Measurements from ENCODE around the gene ITGA6.

ITGA6 gene

DNA sequence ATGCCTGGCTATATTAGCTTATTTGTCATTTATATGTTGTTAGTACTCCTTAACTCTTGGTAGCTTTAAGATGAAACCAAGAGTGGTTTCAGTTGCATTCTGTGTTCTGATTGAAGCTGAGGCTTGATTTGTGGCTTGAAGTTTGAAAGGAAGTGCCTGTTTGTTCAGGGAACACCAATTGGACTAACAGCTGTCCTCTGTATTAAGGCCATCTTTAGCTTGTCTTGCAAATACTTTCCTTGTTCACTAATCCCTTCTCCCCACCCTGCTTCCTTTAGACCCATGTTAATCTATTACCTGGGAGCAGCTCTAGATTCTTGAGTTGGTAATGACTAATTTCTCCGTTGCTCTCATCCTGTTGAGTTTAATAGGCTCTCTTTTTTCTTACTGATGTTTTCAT lies 13.4 kb downstream of the ITGA6 start:
- peaks cover 66% of the 10 kb centered on the region for H3K4me1 ChIP-seq (ENCODE audit: control insufficient read depth, insufficient read depth, low read length)

DNA sequence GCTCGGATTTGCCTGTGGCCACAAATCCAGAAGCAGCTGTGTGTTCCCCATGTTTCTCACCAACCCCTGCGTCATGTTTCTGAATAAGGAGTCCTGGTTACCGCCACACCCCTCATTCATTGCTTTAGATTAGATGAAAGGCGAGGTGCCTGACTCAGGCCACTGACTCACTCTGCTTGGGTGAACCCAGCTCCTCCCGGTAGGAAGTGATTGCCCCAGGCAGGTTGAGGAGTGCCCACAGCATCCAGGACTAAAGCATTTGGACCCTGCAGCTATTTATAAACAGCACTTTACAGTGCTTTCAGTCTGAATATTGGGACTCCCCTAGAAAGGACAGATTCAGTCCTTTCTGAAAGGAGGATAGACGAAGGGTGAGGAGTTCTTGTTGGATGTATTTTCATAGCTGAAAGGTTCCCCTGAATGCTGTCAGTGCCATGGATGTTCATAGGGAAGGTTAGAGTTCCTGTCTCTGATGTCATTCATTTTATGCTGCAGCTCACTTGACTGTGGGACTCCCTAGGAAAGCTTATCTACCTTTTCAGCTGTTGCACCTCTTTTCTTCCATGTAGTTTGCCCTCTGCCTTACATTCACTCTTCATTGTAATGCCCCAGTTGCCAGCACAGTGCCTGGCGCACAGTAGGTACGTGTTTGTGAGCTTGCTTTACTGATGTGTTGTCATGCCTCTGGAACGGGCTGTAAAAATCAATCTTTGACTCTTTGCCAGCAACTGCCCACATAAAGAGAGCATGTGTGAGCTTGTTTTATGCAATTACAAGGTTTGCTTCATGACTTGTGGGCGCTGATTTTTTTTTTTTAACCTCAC lies 14.9 kb downstream of the ITGA6 start:
- H3K9me3 ChIP-seq (ENCODE audit: control insufficient read depth, insufficient read depth, low read length), result no peaks in the 10 kb centered on the region
- H3K4me1 ChIP-seq (ENCODE audit: control insufficient read depth, insufficient read depth, low read length), result peaks cover 51% of the 10 kb centered on the region
- H3K27me3 ChIP-seq (ENCODE audit: control insufficient read depth, insufficient read depth, low read length), result no peaks in the 10 kb centered on the region
- H3K9ac ChIP-seq (ENCODE audit: low read depth, low read length), result no peak overlapping the region
- H3K36me3 ChIP-seq (ENCODE audit: control insufficient read depth, insufficient read depth, low read length), result peaks cover 3% of the 10 kb centered on the region; the same call in 1 of the 2 replicates
- peak overlapping the region; percentile 78 for H3K27ac ChIP-seq (ENCODE audit: low read depth, low read length)
- no peak overlapping the region for H3K4me3 ChIP-seq (ENCODE audit: low read depth, low read length)

More for the DNA sequence above, 13.4 kb downstream of the ITGA6 start:
- H3K9me3 ChIP-seq (ENCODE audit: control insufficient read depth, insufficient read depth, low read length), result no peaks in the 10 kb centered on the region
- H3K9ac ChIP-seq (ENCODE audit: low read depth, low read length), result no peak overlapping the region
- H3K4me3 ChIP-seq (ENCODE audit: low read depth, low read length), result no peak overlapping the region; the same call in 1 of the 2 replicates
- no peaks in the 10 kb centered on the region for H3K27me3 ChIP-seq (ENCODE audit: control insufficient read depth, insufficient read depth, low read length)
- peaks cover 3% of the 10 kb centered on the region; the same call in 1 of the 2 replicates for H3K36me3 ChIP-seq (ENCODE audit: control insufficient read depth, insufficient read depth, low read length)
- H3K27ac ChIP-seq (ENCODE audit: low read depth, low read length), result peak overlapping the region; percentile 72

- no peaks in the 10 kb centered on the region for H3K9me3 ChIP-seq (ENCODE audit: control insufficient read depth, insufficient read depth, low read length)
- H3K4me1 ChIP-seq (ENCODE audit: control insufficient read depth, insufficient read depth, low read length), result peaks cover 35% of the 10 kb centered on the region
- no peak overlapping the region for H3K9ac ChIP-seq (ENCODE audit: low read depth, low read length)
- H3K27me3 ChIP-seq (ENCODE audit: control insufficient read depth, insufficient read depth, low read length), result no peaks in the 10 kb centered on the region
- H3K27ac ChIP-seq (ENCODE audit: low read depth, low read length), result no peak overlapping the region
- peaks cover 3% of the 10 kb centered on the region; the same call in 1 of the 2 replicates for H3K36me3 ChIP-seq (ENCODE audit: control insufficient read depth, insufficient read depth, low read length)
- no peak overlapping the region for H3K4me3 ChIP-seq (ENCODE audit: low read depth, low read length)
Observed at GRCh38 chr2:172445851-172446250, 18.5 kb downstream of the ITGA6 start.

DNA sequence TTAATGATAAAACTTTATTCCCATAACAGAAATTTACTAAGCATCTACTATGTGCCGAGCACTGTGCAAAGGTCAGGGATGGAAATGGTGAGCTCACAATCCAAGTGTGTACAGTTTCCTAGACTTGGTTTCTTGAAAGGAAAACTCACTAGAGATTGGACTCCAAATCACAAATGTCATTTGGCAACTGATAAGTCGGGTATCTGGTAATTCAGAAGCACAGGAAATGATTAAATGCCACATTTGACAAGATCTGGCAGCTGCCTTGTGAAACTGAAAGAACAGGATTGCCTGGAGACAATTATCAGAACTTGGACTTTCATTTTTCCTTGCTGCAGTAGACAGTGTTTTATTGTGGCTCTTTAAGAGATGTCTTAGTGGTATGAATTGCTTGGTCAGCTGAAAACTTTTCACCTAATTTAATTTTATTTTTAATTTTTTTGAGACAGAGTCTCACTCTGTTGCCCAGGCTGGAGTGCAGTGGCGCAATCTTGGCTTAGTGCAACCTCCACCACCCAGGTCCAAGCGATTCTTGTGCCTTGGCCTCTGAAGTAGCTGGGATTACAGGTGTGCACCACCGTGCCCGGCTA lies 19.2 kb downstream of the ITGA6 start:
- Histone ChIP-seq H3K27ac (ENCODE audit: low read depth, low read length) (no peak overlapping the region), H3K9me3 (ENCODE audit: control insufficient read depth, insufficient read depth, low read length) (no peaks in the 10 kb centered on the region), H3K36me3 (ENCODE audit: control insufficient read depth, insufficient read depth, low read length) (peaks cover 3% of the 10 kb centered on the region; the same call in 1 of the 2 replicates), H3K4me1 (ENCODE audit: control insufficient read depth, insufficient read depth, low read length) (peaks cover 30% of the 10 kb centered on the region), H3K27me3 (ENCODE audit: control insufficient read depth, insufficient read depth, low read length) (no peaks in the 10 kb centered on the region), H3K9ac (ENCODE audit: low read depth, low read length) (no peak overlapping the region), H3K4me3 (ENCODE audit: low read depth, low read length) (no peak overlapping the region)

DNA sequence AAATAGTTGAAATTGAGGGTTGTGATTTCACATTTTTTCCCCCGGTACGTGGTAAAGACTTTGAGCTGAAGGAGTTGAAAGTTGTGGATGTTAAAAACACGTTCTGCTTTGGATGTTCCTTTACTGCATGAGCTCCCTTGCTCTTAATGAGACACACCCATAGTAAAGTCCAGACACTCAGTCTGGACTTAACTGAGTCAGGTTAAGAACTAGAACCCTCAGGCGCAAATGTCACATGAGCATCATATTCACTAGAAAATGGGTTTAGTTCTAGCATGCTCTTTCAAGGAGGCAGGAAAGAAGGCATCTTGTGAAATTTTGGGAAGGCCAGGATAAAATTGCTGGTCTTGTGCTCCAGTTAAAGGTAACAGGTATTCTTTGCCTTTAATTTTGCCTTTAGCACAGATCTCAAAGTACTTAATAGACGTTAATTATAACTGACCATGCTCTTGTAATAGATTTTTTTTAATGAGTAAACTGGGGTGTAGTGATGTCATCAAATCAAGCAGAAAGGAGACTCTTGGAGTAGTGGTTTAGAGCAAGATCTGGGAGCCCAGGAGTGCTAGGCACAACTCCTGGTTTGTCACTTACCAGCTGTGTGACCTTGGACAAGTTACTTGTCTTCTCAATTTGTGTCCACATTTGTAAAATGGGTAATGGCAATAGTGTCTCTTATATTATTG lies 20.6 kb downstream of the ITGA6 start:
- H3K27me3 ChIP-seq (ENCODE audit: control insufficient read depth, insufficient read depth, low read length), result no peaks in the 10 kb centered on the region
- no peak overlapping the region for H3K9ac ChIP-seq (ENCODE audit: low read depth, low read length)
- H3K27ac ChIP-seq (ENCODE audit: low read depth, low read length), result no peak overlapping the region
- H3K4me3 ChIP-seq (ENCODE audit: low read depth, low read length), result no peak overlapping the region
- H3K36me3 ChIP-seq (ENCODE audit: control insufficient read depth, insufficient read depth, low read length), result peaks cover 3% of the 10 kb centered on the region; the same call in 1 of the 2 replicates
- H3K9me3 ChIP-seq (ENCODE audit: control insufficient read depth, insufficient read depth, low read length), result no peaks in the 10 kb centered on the region
- H3K4me1 ChIP-seq (ENCODE audit: control insufficient read depth, insufficient read depth, low read length), result peaks cover 28% of the 10 kb centered on the region

- no peak overlapping the region for H3K4me3 ChIP-seq (ENCODE audit: low read depth, low read length)
- no peaks in the 10 kb centered on the region for H3K9me3 ChIP-seq (ENCODE audit: control insufficient read depth, insufficient read depth, low read length)
- no peaks in the 10 kb centered on the region for H3K27me3 ChIP-seq (ENCODE audit: control insufficient read depth, insufficient read depth, low read length)
- peaks cover 31% of the 10 kb centered on the region for H3K4me1 ChIP-seq (ENCODE audit: control insufficient read depth, insufficient read depth, low read length)
- H3K36me3 ChIP-seq (ENCODE audit: control insufficient read depth, insufficient read depth, low read length), result peaks cover 3% of the 10 kb centered on the region; the same call in 1 of the 2 replicates
- no peak overlapping the region for H3K27ac ChIP-seq (ENCODE audit: low read depth, low read length)
- no peak overlapping the region for H3K9ac ChIP-seq (ENCODE audit: low read depth, low read length)
Observed at GRCh38 chr2:172448544-172449267, 21.3 kb downstream of the ITGA6 start.

DNA sequence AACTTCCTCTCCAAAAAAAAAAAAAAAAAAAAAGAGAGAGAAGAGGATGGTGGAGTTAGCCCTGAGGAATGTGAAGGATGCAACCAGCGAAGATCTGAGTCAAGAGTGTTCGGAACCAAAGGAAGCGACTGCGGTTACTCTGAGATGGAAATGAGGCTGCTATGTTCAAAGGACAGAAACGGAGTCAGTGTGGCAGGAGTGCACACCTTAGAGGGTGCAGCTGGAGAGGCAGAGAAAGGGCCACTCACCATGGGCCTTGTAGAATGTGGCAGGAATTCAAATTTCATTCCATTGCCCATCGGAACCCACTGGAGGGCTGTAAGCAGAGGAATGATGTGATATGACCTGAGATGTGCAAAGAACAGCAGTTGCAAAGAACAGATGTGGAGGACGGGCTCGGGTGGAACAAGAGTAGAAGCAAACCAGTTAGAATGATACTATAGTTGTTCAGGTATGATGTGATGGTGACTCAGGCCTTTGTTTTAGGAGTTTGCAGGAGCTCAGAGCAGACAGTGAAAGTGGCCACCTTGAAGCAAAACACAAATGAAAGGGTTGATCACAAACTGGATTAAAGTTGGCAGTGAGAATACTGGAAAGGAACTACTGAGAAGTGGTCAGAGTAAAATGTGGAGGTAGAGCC lies 22.6 kb downstream of the ITGA6 start:
- Histone ChIP-seq H3K9ac (ENCODE audit: low read depth, low read length) (no peak overlapping the region), H3K4me3 (ENCODE audit: low read depth, low read length) (no peak overlapping the region), H3K9me3 (ENCODE audit: control insufficient read depth, insufficient read depth, low read length) (no peaks in the 10 kb centered on the region), H3K27me3 (ENCODE audit: control insufficient read depth, insufficient read depth, low read length) (no peaks in the 10 kb centered on the region), H3K4me1 (ENCODE audit: control insufficient read depth, insufficient read depth, low read length) (peaks cover 42% of the 10 kb centered on the region), H3K36me3 (ENCODE audit: control insufficient read depth, insufficient read depth, low read length) (no peaks in the 10 kb centered on the region), H3K27ac (ENCODE audit: low read depth, low read length) (no peak overlapping the region)

GRCh38 chr2:172451923-172452322 lies 24.5 kb downstream of the ITGA6 start:
- peaks cover 57% of the 10 kb centered on the region for H3K4me1 ChIP-seq (ENCODE audit: control insufficient read depth, insufficient read depth, low read length)
- H3K27ac ChIP-seq (ENCODE audit: low read depth, low read length), result no peak overlapping the region
- H3K27me3 ChIP-seq (ENCODE audit: control insufficient read depth, insufficient read depth, low read length), result no peaks in the 10 kb centered on the region
- H3K36me3 ChIP-seq (ENCODE audit: control insufficient read depth, insufficient read depth, low read length), result no peaks in the 10 kb centered on the region
- H3K9ac ChIP-seq (ENCODE audit: low read depth, low read length), result no peak overlapping the region
- H3K9me3 ChIP-seq (ENCODE audit: control insufficient read depth, insufficient read depth, low read length), result no peaks in the 10 kb centered on the region
- no peak overlapping the region for H3K4me3 ChIP-seq (ENCODE audit: low read depth, low read length)

- H3K27ac ChIP-seq (ENCODE audit: low read depth, low read length), result no peak overlapping the region
- H3K4me1 ChIP-seq (ENCODE audit: control insufficient read depth, insufficient read depth, low read length), result peaks cover 55% of the 10 kb centered on the region
- no peaks in the 10 kb centered on the region for H3K9me3 ChIP-seq (ENCODE audit: control insufficient read depth, insufficient read depth, low read length)
- H3K9ac ChIP-seq (ENCODE audit: low read depth, low read length), result no peak overlapping the region
- no peaks in the 10 kb centered on the region for H3K36me3 ChIP-seq (ENCODE audit: control insufficient read depth, insufficient read depth, low read length)
- no peak overlapping the region for H3K4me3 ChIP-seq (ENCODE audit: low read depth, low read length)
- H3K27me3 ChIP-seq (ENCODE audit: control insufficient read depth, insufficient read depth, low read length), result no peaks in the 10 kb centered on the region
Observed at GRCh38 chr2:172452845-172453244, 25.5 kb downstream of the ITGA6 start.

DNA sequence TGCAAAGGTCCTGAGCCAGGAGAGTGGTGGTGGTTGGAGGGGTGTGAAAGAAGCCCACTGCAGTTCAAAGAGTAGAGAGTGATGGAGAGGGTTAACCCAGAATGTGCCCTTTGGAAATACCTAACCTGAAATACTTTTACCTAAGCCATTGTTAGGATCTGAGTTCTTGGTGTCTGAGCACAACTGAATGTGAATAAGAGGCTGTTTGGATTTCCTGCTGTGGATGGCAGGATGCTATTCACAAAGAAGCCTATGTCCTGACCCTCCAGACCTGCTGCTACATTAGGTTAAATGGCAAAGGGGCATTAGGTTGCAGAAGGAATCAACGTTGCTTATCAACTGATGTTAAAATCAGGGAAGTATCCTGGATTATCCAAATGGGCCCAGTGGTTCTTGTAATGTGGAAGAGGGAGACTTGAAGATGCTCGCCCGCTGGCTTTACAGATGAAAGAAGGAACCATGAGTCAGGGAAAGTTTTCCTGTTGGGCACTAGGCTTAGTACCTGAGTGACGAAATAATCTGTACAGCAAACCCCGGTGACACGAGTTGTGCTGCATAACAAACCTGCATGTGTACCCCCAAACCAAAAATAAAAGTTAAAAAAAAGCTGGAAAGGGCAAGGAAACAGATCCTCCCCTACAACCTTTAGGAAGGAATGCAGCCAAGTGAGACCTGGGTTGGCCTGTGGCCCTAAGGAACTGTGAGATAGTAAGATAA lies 27.2 kb downstream of the ITGA6 start:
- Histone ChIP-seq H3K27me3 (ENCODE audit: control insufficient read depth, insufficient read depth, low read length) (no peaks in the 10 kb centered on the region), H3K4me1 (ENCODE audit: control insufficient read depth, insufficient read depth, low read length) (peaks cover 47% of the 10 kb centered on the region), H3K9ac (ENCODE audit: low read depth, low read length) (no peak overlapping the region), H3K9me3 (ENCODE audit: control insufficient read depth, insufficient read depth, low read length) (no peaks in the 10 kb centered on the region), H3K27ac (ENCODE audit: low read depth, low read length) (peak overlapping the region; percentile 6), H3K4me3 (ENCODE audit: low read depth, low read length) (no peak overlapping the region), H3K36me3 (ENCODE audit: control insufficient read depth, insufficient read depth, low read length) (no peaks in the 10 kb centered on the region)
